Mucosa of rectum (tissue), 2 donors: Measurements from ENCODE around the gene CLGN.
"Not testable (repeated sequence)": the region's sequence is repeated elsewhere in the genome, so short reads cannot be mapped to it uniquely, and the experiment has no call there.

Experiments
- H3K27ac ChIP-seq, 2 donors: one replicate each; pipeline ENCODE4 v1.7.0; 2013; ENCODE audit warnings: inconsistent platforms in 2 of 2, low read depth in 2 of 2, low read length in 2 of 2
- H3K27me3 ChIP-seq, 2 donors: one replicate each; pipeline ENCODE4 v1.7.0; 2013; ENCODE audit warnings: low read length in 2 of 2; ENCODE audit not compliant: control insufficient read depth in 2 of 2, insufficient read depth in 2 of 2
- H3K36me3 ChIP-seq, 2 donors: one replicate each; pipeline ENCODE4 v1.7.0; 2013; ENCODE audit warnings: low read length in 2 of 2; ENCODE audit not compliant: control insufficient read depth in 2 of 2, insufficient read depth in 2 of 2
- H3K4me1 ChIP-seq, 2 donors: one replicate each; pipeline ENCODE4 v1.7.0; 2013; ENCODE audit warnings: low read length in 2 of 2, mild to moderate bottlenecking in 1 of 2; ENCODE audit not compliant: control insufficient read depth in 2 of 2, insufficient read depth in 2 of 2
- H3K4me3 ChIP-seq, 2 donors: one replicate each; pipeline ENCODE4 v1.7.0; 2013; ENCODE audit warnings: low read length in 2 of 2
- H3K9ac ChIP-seq, 2 donors: one replicate each; pipeline ENCODE4 v1.7.0; 2013; ENCODE audit warnings: low read length in 2 of 2, low read depth in 1 of 2, mild to moderate bottlenecking in 1 of 2
- H3K9me3 ChIP-seq, 2 donors: one replicate each; pipeline ENCODE4 v1.7.0; 2013; ENCODE audit warnings: low read length in 2 of 2; ENCODE audit not compliant: control insufficient read depth in 2 of 2
- donor health status: healthy.
- donor health status: Normal muscosa, but diverticular disease.

Gene CLGN

DNA sequence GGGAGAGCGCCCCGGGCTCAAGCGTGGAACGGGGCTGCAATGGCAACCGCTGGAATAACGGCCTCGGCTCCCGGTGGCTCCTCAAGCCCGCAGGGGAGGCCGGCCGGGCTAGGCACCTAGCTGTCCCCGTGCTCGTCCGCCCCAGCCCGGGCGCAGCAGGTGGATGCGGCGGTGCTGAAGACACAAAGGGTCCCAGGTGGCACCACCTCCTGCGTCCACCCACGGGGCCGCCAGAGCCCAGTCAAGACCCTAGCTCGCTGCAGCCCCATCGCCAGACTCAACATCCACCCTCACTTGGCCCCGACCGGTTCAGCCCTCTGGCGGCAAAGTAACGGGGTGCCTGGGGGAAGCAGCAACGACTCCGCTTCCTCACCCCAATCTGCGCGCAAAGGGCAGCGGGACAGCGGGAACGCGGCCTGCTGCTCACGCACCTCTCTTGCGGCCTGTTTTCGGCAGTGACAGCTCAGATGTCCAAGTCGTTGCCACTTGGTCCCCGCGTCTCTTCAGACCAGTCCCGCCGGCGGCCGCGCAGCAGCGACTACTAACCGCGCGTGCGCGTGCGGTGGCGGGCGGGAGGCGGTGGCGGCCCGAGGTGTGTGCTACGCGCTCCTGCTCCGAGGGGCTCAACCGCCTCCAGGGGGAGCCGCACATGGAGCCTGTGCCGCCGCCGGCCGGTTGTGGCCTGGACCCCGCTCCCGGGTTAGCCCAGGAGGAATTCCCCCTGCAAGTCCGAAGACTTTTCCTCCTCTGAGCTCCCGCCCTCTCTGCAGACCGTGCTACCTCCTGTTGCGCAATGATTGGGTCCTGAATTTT is at the start of gene CLGN:
Gene CLGN, minus strand, starts transcription at position 543 of the 813 bp plus-strand sequence. CDS start 14,570 bp downstream, outside the sequence.
- peak within 1 kb of the TSS; percentile 65 to 79 for H3K4me3 ChIP-seq
- H3K36me3 ChIP-seq: no peaks in the 10 kb centered on the region
- peaks cover 0 to 5% of the 10 kb centered on the region in 2 donors for H3K27me3 ChIP-seq
- peaks cover 4 to 8% of the 10 kb centered on the region in 2 donors for H3K4me1 ChIP-seq
- H3K9me3 ChIP-seq: no peaks in the 10 kb centered on the region
- peak within 1 kb of the TSS; percentile 16 to 32 for H3K9ac ChIP-seq
- H3K27ac ChIP-seq: no peak within 1 kb of the TSS

DNA sequence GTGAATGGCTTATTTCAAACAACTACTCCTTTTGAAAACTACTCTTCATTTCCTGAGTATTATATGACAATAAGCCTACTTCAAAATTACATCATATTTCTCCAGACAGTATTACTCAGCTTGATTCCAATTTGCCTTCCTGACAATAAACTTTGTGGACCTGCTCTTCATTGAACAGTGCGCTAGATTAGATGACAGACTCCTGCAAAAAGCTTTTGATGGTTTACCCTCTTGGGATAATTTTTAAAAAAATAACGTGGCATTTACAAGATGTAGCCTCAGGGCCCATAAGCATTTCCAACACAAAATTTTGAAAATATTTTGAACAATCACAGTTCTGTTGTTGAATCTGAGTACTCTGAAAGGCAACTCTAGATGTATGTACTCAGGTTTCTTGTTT is 44.7 kb upstream of the CLGN start:
- Histone ChIP-seq H3K4me3 (no peak overlapping the region), H3K4me1 (no peaks in the 10 kb centered on the region)

DNA sequence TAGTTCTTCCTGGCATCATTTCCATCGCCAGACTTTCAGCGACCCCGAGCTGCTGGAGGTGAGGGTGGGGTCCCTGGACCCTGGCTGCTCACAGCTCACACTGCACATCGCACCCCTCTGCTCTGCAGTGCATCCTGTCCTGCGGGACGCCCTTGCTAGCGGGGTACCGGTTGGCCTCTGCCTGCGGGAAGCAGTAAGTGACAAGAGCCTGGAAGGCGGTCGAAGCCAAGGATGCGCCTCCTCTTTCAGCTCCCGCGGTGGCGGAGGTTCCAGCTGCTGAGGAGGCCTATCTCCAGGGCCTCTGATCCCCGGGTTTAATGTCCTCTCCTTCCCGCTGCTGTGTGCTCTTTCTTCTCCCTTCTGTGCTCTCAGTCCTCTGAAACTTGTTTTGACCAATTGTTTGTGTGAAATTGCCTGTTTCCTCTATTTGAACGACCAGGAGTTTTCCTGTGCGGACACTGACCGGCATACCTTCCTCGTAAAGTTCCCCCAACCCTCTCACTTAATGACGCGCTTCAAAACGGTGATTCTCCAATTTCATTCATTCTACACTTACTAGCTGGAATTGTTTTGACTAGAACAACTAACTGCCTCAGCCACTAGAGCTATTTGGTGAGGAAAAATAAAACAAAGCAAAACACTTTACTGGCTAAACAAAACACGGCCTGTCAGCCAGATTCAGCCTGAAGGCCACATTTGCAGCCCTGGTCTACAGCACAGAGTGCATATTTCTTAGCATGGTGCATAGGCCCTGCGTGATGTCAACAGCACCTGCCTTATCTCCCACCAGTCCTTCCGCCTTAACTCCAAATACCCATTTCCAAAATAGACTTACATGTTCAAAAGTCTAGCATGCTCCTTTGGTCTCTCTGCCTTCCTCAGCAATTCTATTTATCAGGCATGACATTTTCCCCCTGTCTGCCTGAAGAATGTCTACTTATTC is 42.6 kb upstream of the CLGN start:
- Histone ChIP-seq H3K4me1 (no peaks in the 10 kb centered on the region), H3K9me3 (no peaks in the 10 kb centered on the region), H3K4me3 (no peak overlapping the region), H3K27me3 (peaks cover 0 to 2% of the 10 kb centered on the region in 2 donors), H3K27ac (no peak overlapping the region), H3K9ac (no peak overlapping the region), H3K36me3 (no peaks in the 10 kb centered on the region)

More for the DNA sequence above, 44.7 kb upstream of the CLGN start:
- Histone ChIP-seq H3K9ac (no peak overlapping the region), H3K27ac (no peak overlapping the region), H3K36me3 (no peaks in the 10 kb centered on the region), H3K27me3 (peaks cover 0 to 2% of the 10 kb centered on the region in 2 donors), H3K9me3 (no peaks in the 10 kb centered on the region)

DNA sequence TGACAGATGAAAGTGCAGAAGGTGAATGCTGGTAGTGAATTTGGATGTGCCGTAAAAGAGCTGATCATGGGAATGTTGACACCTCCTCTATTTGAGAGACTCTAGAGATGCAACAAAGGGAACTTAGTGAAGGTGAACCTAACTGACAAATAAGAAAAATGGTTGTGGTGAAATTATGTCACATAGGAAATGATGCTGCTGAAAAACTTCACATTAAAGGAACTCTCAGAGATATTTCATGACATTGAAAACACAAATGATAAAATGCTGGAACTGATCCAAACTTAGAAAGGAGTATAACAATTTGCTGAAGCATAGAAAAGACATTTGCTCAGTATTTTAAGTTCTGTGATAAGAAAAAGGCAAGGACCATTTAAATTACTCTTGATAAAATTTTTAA is 38.7 kb upstream of the CLGN start:
- H3K4me3 ChIP-seq: no peak overlapping the region
- no peaks in the 10 kb centered on the region for H3K36me3 ChIP-seq
- peaks cover 0 to 2% of the 10 kb centered on the region in 2 donors for H3K27me3 ChIP-seq
- no peak overlapping the region for H3K9ac ChIP-seq
- H3K4me1 ChIP-seq: peaks cover 0 to 5% of the 10 kb centered on the region in 2 donors
- no peaks in the 10 kb centered on the region for H3K9me3 ChIP-seq
- no peak overlapping the region for H3K27ac ChIP-seq

DNA sequence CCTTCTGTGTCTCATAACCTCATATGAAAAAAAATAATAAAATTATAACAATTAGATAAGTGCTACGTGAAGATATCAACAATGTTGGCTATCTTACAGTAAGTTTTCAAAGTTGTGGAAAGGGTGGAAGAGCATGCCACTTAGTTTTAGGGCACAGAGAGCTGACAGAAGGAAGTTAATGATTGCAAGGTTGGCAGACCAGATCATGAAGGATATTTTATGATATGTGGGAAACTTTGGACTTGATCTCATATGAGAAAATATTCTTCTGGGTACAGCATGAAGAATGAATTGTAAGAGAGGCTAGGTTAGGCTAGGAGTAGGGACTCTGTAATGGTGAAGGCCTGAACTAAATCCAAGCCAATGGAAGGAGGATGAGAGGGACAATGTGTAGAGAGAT is 36.2 kb upstream of the CLGN start:
- Histone ChIP-seq H3K27ac (peak overlapping the region; percentile 46 to 60), H3K9ac (no peak overlapping the region), H3K9me3 (no peaks in the 10 kb centered on the region), H3K36me3 (no peaks in the 10 kb centered on the region), H3K4me3 (no peak overlapping the region), H3K4me1 (peaks cover 0 to 5% of the 10 kb centered on the region in 2 donors), H3K27me3 (no peaks in the 10 kb centered on the region)

- H3K27me3 ChIP-seq: no peaks in the 10 kb centered on the region
- H3K9ac ChIP-seq: no peak overlapping the region
- peak overlapping the region; percentile 46 to 60 for H3K27ac ChIP-seq
- H3K4me1 ChIP-seq: peaks cover 0 to 5% of the 10 kb centered on the region in 2 donors
- H3K9me3 ChIP-seq: no peaks in the 10 kb centered on the region
- no peak overlapping the region for H3K4me3 ChIP-seq
- no peaks in the 10 kb centered on the region for H3K36me3 ChIP-seq
Observed at GRCh38 chr4:140463182-140463581, 35.7 kb upstream of the CLGN start.

GRCh38 chr4:140450352-140450751 is 22.9 kb upstream of the CLGN start:
- Histone ChIP-seq H3K4me3 (no peak overlapping the region), H3K27ac (no peak overlapping the region), H3K4me1 (no peaks in the 10 kb centered on the region), H3K9ac (no peak overlapping the region), H3K27me3 (no peaks in the 10 kb centered on the region), H3K9me3 (no peaks in the 10 kb centered on the region), H3K36me3 (no peaks in the 10 kb centered on the region)

DNA sequence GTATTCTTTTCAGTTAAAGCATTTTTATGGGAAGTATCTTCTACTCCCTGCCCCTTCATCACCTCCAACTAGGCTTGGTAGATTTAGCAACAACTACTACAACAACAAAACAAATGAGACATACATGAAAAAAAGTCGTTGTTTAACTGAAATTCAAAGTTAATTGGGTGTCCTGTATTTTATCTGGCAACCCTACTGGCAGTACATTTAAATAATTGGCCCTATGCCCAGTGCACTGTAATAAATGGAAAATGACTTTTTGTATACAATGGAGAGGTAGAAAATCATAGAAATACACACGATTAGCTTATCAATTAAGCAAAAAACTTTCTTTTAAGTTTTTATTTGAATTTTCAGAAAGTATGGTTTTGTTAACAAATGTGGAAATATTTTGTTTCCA is 21.4 kb upstream of the CLGN start:
- H3K9ac ChIP-seq: peak overlapping the region in 1 of 2 donors; percentile 9
- no peak overlapping the region for H3K4me3 ChIP-seq
- H3K4me1 ChIP-seq: no peaks in the 10 kb centered on the region
- no peaks in the 10 kb centered on the region for H3K9me3 ChIP-seq
- no peak overlapping the region for H3K27ac ChIP-seq
- no peaks in the 10 kb centered on the region for H3K36me3 ChIP-seq
- H3K27me3 ChIP-seq: no peaks in the 10 kb centered on the region

- H3K4me1 ChIP-seq: no peaks in the 10 kb centered on the region
- no peaks in the 10 kb centered on the region for H3K9me3 ChIP-seq
- H3K9ac ChIP-seq: no peak overlapping the region
- no peak overlapping the region for H3K27ac ChIP-seq
- no peaks in the 10 kb centered on the region for H3K36me3 ChIP-seq
- H3K27me3 ChIP-seq: no peaks in the 10 kb centered on the region
- H3K4me3 ChIP-seq: no peak overlapping the region
Observed at GRCh38 chr4:140448162-140448561, 20.7 kb upstream of the CLGN start.

DNA sequence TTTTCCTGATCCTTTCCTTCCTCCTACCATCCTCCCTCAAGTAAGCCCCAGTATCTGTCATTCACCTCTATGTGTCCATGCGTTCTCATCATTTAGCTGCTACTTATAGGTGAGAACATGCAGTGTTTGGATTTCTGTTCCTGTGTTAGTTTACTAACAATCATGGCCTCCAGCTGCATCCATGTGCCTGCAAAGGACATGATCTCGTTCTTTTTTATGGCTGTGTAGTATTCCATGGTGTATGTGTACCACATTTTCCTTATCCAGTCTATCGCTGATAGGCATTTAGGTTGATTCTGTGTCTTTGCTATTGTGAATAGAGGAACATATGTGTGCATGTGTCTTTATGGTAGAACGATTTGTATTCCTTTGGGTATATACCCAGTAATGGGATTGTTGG is 16.9 kb upstream of the CLGN start:
- not testable (repeated sequence) for H3K4me1 ChIP-seq, H3K9ac ChIP-seq, H3K27me3 ChIP-seq, H3K36me3 ChIP-seq, H3K27ac ChIP-seq, H3K9me3 ChIP-seq, H3K4me3 ChIP-seq
